SK-N-SH treated with all-trans-retinoic acid at 6 μM for 48 hours (cell line): Measurements from ENCODE around the gene KCNMB1.

Experiments used
- ATAC-seq: fragments of 200-7000 bp; cut with Tn5 transposase; 3 replicates; pipeline ENCODE4 v1.9.1; 2020; ENCODE audit warnings: mild to moderate bottlenecking, moderate library complexity
- ARNTL ChIP-seq: fragments of 450-650 bp; formaldehyde crosslinking; IDR thresholded peaks from 2 replicates; pipeline ENCODE4 v1.5.0; 2020; ENCODE audit warnings: low read depth, mild to moderate bottlenecking, moderate library complexity, borderline replicate concordance
- BACH2 ChIP-seq: fragments of 250-450 bp; sonication (Bioruptor Pico); IDR thresholded peaks from 2 replicates; pipeline ENCODE4 v1.9.0; 2021; ENCODE audit warnings: mild to moderate bottlenecking, borderline replicate concordance
- CSDC2 ChIP-seq: fragments of 250-450 bp; sonication (Bioruptor Pico); IDR thresholded peaks from 2 replicates; pipeline ENCODE4 v1.5.0; 2020; ENCODE audit warnings: mild to moderate bottlenecking, moderate library complexity
- ESRRG ChIP-seq: fragments of 250-450 bp; sonication (Bioruptor Pico); IDR thresholded peaks from 2 replicates; pipeline ENCODE4 v1.6.1; 2021; ENCODE audit warnings: mild to moderate bottlenecking
- GLIS3 ChIP-seq: fragments of 250-450 bp; sonication (Bioruptor Pico); IDR thresholded peaks from 2 replicates; pipeline ENCODE4 v1.5.0; 2020; ENCODE audit warnings: mild to moderate bottlenecking, moderate library complexity
- ISL1 ChIP-seq: fragments of 250-450 bp; sonication (Bioruptor Pico); IDR thresholded peaks from 2 replicates; pipeline ENCODE4 v2.1.2; 2022; ENCODE audit warnings: mild to moderate bottlenecking, moderate library complexity
- PPARA ChIP-seq: fragments of 250-450 bp; sonication (Bioruptor Pico); IDR thresholded peaks from 2 replicates; pipeline ENCODE4 v1.5.0; 2020; ENCODE audit warnings: mild to moderate bottlenecking, borderline replicate concordance
- RARB ChIP-seq: fragments of 250-450 bp; sonication (Bioruptor Pico); IDR thresholded peaks from 2 replicates; pipeline ENCODE4 v1.8.0; 2021; ENCODE audit warnings: mild to moderate bottlenecking, moderate library complexity
- SNAI2 ChIP-seq: fragments of 250-450 bp; sonication (Bioruptor Pico); IDR thresholded peaks from 2 replicates; pipeline ENCODE4 v1.5.0; 2020; ENCODE audit warnings: mild to moderate bottlenecking, moderate library complexity
- TCF4 ChIP-seq: fragments of 250-450 bp; sonication (Bioruptor Pico); IDR thresholded peaks from 2 replicates; pipeline ENCODE4 v1.8.0; 2021; ENCODE audit warnings: mild to moderate bottlenecking, moderate library complexity, borderline replicate concordance
- TOX ChIP-seq: fragments of 250-450 bp; sonication (Bioruptor Pico); IDR thresholded peaks from 2 replicates; pipeline ENCODE4 v1.8.0; 2021; ENCODE audit warnings: mild to moderate bottlenecking, moderate library complexity, borderline replicate concordance
- ZC3H10 ChIP-seq: fragments of 250-450 bp; sonication (Bioruptor Pico); IDR thresholded peaks from 2 replicates; pipeline ENCODE4 v1.5.1; 2021; ENCODE audit warnings: mild to moderate bottlenecking, moderate library complexity
- ZFP30 ChIP-seq: fragments of 450-650 bp; formaldehyde crosslinking; IDR thresholded peaks from 2 replicates; pipeline ENCODE4 v1.5.0; 2022; ENCODE audit warnings: mild to moderate bottlenecking, moderate library complexity
- ZNF565 ChIP-seq: fragments of 450-650 bp; formaldehyde crosslinking; conservative IDR thresholded peaks from 2 replicates; pipeline ENCODE4 v1.5.0; 2020; ENCODE audit warnings: low read depth, mild to moderate bottlenecking, moderate library complexity
- ZNF70 ChIP-seq: fragments of 450-650 bp; formaldehyde crosslinking; IDR thresholded peaks from 2 replicates; pipeline ENCODE4 v1.5.0; 2020; ENCODE audit warnings: mild to moderate bottlenecking, moderate library complexity
- ZNF8 ChIP-seq: fragments of 450-650 bp; formaldehyde crosslinking; IDR thresholded peaks from 2 replicates; pipeline ENCODE4 v1.5.0; 2020; ENCODE audit warnings: mild to moderate bottlenecking, moderate library complexity
- TF ChIP-seq, protein P1 (sequence below): fragments of 250-450 bp; sonication (Bioruptor Pico); IDR thresholded peaks from 2 replicates; pipeline ENCODE4 v1.5.1; 2020; ENCODE audit warnings: low read depth, mild to moderate bottlenecking, moderate library complexity
- TF ChIP-seq, protein P2 (sequence below): fragments of 250-450 bp; sonication (Bioruptor Pico); IDR thresholded peaks from 2 replicates; pipeline ENCODE4 v1.8.0; 2020; ENCODE audit warnings: mild to moderate bottlenecking, moderate library complexity, borderline replicate concordance
- TF ChIP-seq, protein P3 (sequence below): fragments of 250-450 bp; sonication (Bioruptor Pico); IDR thresholded peaks from 2 replicates; pipeline ENCODE4 v1.5.0; 2020; ENCODE audit warnings: mild to moderate bottlenecking, moderate library complexity
- TF ChIP-seq, protein P4 (sequence below): fragments of 250-450 bp; sonication (Bioruptor Pico); IDR thresholded peaks from 2 replicates; pipeline ENCODE4 v1.8.0; 2021; ENCODE audit warnings: low read depth, mild to moderate bottlenecking, moderate library complexity, borderline replicate concordance

Gene KCNMB1

GRCh38 chr5:170327829-170328228 lies 61.3 kb downstream of the KCNMB1 start:
- ATAC-seq: no peak

GRCh38 chr5:170327168-170327567 lies 62.0 kb downstream of the KCNMB1 start:
- ATAC-seq: no peak
- TF ChIP-seq ZFP30: no peak
- TF ChIP-seq ZC3H10: no peak
- no peak for TF ChIP-seq ZNF8 (CRISPR knock-in tag)
- no peak for TF ChIP-seq ZNF70
- no peak for TF ChIP-seq RARB (CRISPR knock-in tag)
- TF ChIP-seq GLIS3 (CRISPR knock-in tag): no peak
- TF ChIP-seq TOX (CRISPR knock-in tag): no peak
- TF ChIP-seq, protein P1, sequence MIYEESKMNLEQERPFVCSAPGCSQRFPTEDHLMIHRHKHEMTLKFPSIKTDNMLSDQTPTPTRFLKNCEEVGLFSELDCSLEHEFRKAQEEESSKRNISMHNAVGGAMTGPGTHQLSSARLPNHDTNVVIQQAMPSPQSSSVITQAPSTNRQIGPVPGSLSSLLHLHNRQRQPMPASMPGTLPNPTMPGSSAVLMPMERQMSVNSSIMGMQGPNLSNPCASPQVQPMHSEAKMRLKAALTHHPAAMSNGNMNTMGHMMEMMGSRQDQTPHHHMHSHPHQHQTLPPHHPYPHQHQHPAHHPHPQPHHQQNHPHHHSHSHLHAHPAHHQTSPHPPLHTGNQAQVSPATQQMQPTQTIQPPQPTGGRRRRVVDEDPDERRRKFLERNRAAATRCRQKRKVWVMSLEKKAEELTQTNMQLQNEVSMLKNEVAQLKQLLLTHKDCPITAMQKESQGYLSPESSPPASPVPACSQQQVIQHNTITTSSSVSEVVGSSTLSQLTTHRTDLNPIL: no peak
- TF ChIP-seq ZNF565 (CRISPR knock-in tag): no peak
- no peak for TF ChIP-seq ESRRG (CRISPR knock-in tag)
- TF ChIP-seq, protein P2, sequence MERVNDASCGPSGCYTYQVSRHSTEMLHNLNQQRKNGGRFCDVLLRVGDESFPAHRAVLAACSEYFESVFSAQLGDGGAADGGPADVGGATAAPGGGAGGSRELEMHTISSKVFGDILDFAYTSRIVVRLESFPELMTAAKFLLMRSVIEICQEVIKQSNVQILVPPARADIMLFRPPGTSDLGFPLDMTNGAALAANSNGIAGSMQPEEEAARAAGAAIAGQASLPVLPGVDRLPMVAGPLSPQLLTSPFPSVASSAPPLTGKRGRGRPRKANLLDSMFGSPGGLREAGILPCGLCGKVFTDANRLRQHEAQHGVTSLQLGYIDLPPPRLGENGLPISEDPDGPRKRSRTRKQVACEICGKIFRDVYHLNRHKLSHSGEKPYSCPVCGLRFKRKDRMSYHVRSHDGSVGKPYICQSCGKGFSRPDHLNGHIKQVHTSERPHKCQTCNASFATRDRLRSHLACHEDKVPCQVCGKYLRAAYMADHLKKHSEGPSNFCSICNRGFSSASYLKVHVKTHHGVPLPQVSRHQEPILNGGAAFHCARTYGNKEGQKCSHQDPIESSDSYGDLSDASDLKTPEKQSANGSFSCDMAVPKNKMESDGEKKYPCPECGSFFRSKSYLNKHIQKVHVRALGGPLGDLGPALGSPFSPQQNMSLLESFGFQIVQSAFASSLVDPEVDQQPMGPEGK (CRISPR knock-in tag): no peak
- TF ChIP-seq CSDC2 (CRISPR knock-in tag): no peak
- TF ChIP-seq PPARA: no peak
- no peak for TF ChIP-seq TCF4 (CRISPR knock-in tag)
- TF ChIP-seq, protein P3, sequence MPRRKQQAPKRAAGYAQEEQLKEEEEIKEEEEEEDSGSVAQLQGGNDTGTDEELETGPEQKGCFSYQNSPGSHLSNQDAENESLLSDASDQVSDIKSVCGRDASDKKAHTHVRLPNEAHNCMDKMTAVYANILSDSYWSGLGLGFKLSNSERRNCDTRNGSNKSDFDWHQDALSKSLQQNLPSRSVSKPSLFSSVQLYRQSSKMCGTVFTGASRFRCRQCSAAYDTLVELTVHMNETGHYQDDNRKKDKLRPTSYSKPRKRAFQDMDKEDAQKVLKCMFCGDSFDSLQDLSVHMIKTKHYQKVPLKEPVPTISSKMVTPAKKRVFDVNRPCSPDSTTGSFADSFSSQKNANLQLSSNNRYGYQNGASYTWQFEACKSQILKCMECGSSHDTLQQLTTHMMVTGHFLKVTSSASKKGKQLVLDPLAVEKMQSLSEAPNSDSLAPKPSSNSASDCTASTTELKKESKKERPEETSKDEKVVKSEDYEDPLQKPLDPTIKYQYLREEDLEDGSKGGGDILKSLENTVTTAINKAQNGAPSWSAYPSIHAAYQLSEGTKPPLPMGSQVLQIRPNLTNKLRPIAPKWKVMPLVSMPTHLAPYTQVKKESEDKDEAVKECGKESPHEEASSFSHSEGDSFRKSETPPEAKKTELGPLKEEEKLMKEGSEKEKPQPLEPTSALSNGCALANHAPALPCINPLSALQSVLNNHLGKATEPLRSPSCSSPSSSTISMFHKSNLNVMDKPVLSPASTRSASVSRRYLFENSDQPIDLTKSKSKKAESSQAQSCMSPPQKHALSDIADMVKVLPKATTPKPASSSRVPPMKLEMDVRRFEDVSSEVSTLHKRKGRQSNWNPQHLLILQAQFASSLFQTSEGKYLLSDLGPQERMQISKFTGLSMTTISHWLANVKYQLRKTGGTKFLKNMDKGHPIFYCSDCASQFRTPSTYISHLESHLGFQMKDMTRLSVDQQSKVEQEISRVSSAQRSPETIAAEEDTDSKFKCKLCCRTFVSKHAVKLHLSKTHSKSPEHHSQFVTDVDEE (CRISPR knock-in tag): no peak
- no peak for TF ChIP-seq BACH2
- no peak for TF ChIP-seq SNAI2 (CRISPR knock-in tag)
- TF ChIP-seq, all 23 proteins: peak for 0

More at GRCh38 chr5:170327829-170328228, 61.3 kb downstream of the KCNMB1 start:
- TF ChIP-seq ZNF8 (CRISPR knock-in tag) (no peak), ZC3H10 (no peak), ZNF70 (no peak), TCF4 (CRISPR knock-in tag) (no peak), ARNTL (CRISPR knock-in tag) (no peak), SNAI2 (CRISPR knock-in tag) (no peak), ISL1 (CRISPR knock-in tag) (no peak), ZNF565 (CRISPR knock-in tag) (no peak), GLIS3 (CRISPR knock-in tag) (no peak)
- TF ChIP-seq, protein P1: no peak
- TF ChIP-seq, protein P2 (CRISPR knock-in tag): no peak
- TF ChIP-seq, protein P3 (CRISPR knock-in tag): no peak
- TF ChIP-seq, protein P4, sequence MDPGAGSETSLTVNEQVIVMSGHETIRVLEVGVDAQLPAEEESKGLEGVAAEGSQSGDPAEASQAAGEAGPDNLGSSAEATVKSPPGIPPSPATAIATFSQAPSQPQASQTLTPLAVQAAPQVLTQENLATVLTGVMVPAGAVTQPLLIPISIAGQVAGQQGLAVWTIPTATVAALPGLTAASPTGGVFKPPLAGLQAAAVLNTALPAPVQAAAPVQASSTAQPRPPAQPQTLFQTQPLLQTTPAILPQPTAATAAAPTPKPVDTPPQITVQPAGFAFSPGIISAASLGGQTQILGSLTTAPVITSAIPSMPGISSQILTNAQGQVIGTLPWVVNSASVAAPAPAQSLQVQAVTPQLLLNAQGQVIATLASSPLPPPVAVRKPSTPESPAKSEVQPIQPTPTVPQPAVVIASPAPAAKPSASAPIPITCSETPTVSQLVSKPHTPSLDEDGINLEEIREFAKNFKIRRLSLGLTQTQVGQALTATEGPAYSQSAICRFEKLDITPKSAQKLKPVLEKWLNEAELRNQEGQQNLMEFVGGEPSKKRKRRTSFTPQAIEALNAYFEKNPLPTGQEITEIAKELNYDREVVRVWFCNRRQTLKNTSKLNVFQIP: no peak
